ENCODE data around the gene FAM237A.

FAM237A gene

DNA sequence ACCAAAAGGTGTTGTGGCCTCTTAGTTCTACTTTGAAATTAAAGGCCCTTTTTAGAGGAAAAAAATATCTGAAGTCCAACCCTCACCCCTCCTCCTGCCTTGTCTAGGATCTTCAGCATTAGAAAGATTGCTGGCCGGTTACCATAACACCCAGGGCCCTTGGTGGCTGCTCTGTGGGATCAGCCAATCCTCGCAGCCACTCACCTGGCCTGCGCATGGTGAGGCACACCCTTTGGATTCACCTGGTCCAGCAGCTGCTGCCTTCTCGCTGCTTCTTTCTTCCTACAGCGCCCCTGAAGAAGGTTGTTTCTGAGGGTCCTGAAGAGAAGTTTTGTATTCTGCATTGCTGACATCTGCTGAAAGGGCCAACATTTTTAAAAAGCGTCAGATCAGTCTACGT is 50.7 kb downstream of the FAM237A start:
- no peak for DNase-seq

DNA sequence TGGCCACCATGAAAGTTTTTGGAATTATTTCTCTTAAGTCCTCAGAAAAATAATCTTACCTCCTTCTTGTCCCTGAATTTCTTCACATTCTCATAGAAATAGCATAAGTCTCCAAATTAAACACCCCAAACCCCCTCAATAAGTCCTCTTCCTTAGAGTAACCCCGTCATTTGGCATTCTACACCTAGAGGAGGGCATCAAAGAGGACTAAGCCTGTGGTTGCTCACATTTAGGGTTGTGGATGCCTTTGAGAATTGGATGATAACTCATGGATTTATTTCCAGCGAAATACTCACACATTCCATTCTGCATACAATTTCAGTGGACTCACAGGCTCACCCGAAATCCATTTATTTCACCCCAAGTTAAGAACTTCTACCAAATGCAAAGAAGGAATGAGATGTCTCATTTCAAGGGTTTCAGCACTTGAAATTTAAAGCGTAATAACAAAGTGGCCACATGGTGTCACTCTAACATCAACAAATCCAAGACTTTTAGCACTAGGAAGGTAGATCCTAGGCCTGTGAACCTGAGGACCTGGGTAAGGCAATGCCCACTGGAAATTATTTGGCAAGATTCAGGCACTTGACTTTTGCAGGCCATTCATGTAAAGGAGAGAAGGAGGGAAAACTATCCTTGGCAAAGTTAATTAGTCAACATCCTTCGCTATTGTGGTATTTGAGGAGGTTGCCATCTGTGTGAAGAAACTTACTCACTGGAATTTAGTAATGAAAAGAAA is 51.3 kb downstream of the FAM237A start:
- DNase-seq = peak; percentile 19 to 48

DNA sequence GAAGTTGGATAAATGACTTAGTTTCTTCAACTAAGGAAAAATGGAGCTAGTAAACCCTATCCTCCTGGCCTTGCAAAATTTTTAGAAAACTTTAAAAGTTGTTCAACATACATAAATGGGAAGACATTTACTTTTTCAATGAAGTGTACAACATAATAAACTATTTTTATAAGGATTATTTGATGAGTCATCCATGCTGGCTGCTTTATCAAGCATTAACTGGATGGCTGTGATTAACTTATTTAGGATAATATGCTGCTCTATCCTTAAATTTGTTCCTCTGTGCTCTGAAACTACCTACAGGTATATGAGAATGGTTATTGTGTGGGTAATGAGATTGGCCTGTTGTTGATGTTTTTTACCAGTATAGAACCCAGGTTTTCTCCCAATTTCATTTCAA is 54.6 kb downstream of the FAM237A start:
- no peak for DNase-seq

DNA sequence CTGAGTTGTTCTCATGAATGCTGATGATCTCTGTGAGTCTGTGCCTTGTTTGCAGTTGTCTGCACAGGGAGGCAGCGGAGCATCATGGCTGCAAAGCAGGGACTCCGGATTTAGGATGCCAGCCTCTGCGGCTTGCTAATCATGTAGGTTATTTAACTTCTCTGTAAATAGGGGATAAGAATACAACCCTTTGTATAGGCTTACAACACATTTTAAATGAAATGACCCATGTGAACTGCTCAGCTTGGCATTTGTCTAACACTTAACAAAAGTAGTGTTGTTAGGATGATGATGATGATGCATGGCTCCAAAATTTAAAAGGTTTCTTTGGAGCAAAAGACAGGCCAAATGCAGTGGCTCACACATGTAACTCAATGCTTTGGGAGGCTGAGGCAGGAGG is 56.5 kb downstream of the FAM237A start:
- DNase-seq = no peak

Measured in activated CD4-positive, alpha-beta T cell treated with anti-CD3 and anti-CD28 coated beads for 4 hours (primary cell).